Measurements from ENCODE around the gene CD300C. TPM values are rescaled to one million over a fixed set of nuclear protein-coding genes. Genes with fewer than 3 reads are reported as not detected.
"Not testable (repeated sequence)": the region's sequence is repeated elsewhere in the genome, so short reads cannot be mapped to it uniquely, and the experiment has no call there.

The CD300C gene
- total RNA-seq, 1 donor from 2014 or later: 0.27 TPM

GRCh38 chr17:74520790-74521480 is 25.0 kb downstream of the CD300C start:
- H3K9me3 ChIP-seq (ENCODE audit: insufficient read depth, low read depth, low read length): peaks cover 3% of the 10 kb centered on the region
- no peak overlapping the region for H3K9ac ChIP-seq (ENCODE audit: low read length)
- H3K36me3 Mint-ChIP-seq (ENCODE audit: low read depth, unreplicated experiment): no peaks in the 10 kb centered on the region
- H3K9me3 Mint-ChIP-seq (ENCODE audit: unreplicated experiment): peaks cover 13% of the 10 kb centered on the region
- TF ChIP-seq EZH2 (IDR thresholded peaks at IDR 0.05; ENCODE audit: insufficient read depth, low read length): no peak
- TF ChIP-seq, protein P1, sequence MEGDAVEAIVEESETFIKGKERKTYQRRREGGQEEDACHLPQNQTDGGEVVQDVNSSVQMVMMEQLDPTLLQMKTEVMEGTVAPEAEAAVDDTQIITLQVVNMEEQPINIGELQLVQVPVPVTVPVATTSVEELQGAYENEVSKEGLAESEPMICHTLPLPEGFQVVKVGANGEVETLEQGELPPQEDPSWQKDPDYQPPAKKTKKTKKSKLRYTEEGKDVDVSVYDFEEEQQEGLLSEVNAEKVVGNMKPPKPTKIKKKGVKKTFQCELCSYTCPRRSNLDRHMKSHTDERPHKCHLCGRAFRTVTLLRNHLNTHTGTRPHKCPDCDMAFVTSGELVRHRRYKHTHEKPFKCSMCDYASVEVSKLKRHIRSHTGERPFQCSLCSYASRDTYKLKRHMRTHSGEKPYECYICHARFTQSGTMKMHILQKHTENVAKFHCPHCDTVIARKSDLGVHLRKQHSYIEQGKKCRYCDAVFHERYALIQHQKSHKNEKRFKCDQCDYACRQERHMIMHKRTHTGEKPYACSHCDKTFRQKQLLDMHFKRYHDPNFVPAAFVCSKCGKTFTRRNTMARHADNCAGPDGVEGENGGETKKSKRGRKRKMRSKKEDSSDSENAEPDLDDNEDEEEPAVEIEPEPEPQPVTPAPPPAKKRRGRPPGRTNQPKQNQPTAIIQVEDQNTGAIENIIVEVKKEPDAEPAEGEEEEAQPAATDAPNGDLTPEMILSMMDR (IDR thresholded peaks at IDR 0.05; ENCODE audit: insufficient read depth, low read depth, low read length): no peak
- H3K4me1 ChIP-seq (ENCODE audit: insufficient read depth, low read length): no peaks in the 10 kb centered on the region
- H3K4me3 Mint-ChIP-seq (ENCODE audit: unreplicated experiment): no peak overlapping the region
- FAIRE-seq: no peak
- H2AFZ ChIP-seq (ENCODE audit: low read depth, low read length): no peak overlapping the region
- peak; percentile 9 for DNase-seq (ENCODE audit: low read depth)
- H3K27ac ChIP-seq (ENCODE audit: low read depth, low read length): no peak overlapping the region
- H3K36me3 ChIP-seq (ENCODE audit: insufficient read depth, low read length): no peaks in the 10 kb centered on the region
- no peak overlapping the region for H3K4me3 ChIP-seq (ENCODE audit: insufficient read depth, low read depth, low read length)
- peaks cover 51% of the 10 kb centered on the region for H3K27me3 Mint-ChIP-seq (ENCODE audit: low read depth, unreplicated experiment)
- H3K27ac Mint-ChIP-seq (ENCODE audit: unreplicated experiment): no peak overlapping the region
- H4K20me1 ChIP-seq (ENCODE audit: insufficient read depth, low read length): no peaks in the 10 kb centered on the region
- H3K4me2 ChIP-seq (ENCODE audit: low read length): no peak overlapping the region
- no peaks in the 10 kb centered on the region for H3K79me2 ChIP-seq (ENCODE audit: insufficient read depth, low read length)
- H3K27me3 ChIP-seq (ENCODE audit: insufficient read depth, low read length): no peaks in the 10 kb centered on the region
- H3K4me1 Mint-ChIP-seq (ENCODE audit: low read depth, unreplicated experiment): no peaks in the 10 kb centered on the region

GRCh38 chr17:74520016-74520434 is 25.9 kb downstream of the CD300C start:
- Histone ChIP-seq H3K27me3 (ENCODE audit: insufficient read depth, low read length) (no peaks in the 10 kb centered on the region), H3K4me1 (ENCODE audit: insufficient read depth, low read length) (no peaks in the 10 kb centered on the region), H4K20me1 (ENCODE audit: insufficient read depth, low read length) (no peaks in the 10 kb centered on the region), H3K4me2 (ENCODE audit: low read length) (no peak overlapping the region), H3K36me3 (ENCODE audit: insufficient read depth, low read length) (no peaks in the 10 kb centered on the region), H3K27ac (ENCODE audit: low read depth, low read length) (no peak overlapping the region), H3K79me2 (ENCODE audit: insufficient read depth, low read length) (no peaks in the 10 kb centered on the region), H3K4me3 (ENCODE audit: insufficient read depth, low read depth, low read length) (no peak overlapping the region), H3K9me3 (ENCODE audit: insufficient read depth, low read depth, low read length) (peaks cover 4% of the 10 kb centered on the region), H3K9ac (ENCODE audit: low read length) (no peak overlapping the region), H2AFZ (ENCODE audit: low read depth, low read length) (no peak overlapping the region)
- H3K27me3 Mint-ChIP-seq (ENCODE audit: low read depth, unreplicated experiment): peaks cover 53% of the 10 kb centered on the region
- peaks cover 13% of the 10 kb centered on the region for H3K9me3 Mint-ChIP-seq (ENCODE audit: unreplicated experiment)
- DNase-seq (ENCODE audit: low read depth): no peak
- H3K27ac Mint-ChIP-seq (ENCODE audit: unreplicated experiment): no peak overlapping the region
- no peak for FAIRE-seq
- no peak overlapping the region for H3K4me3 Mint-ChIP-seq (ENCODE audit: unreplicated experiment)
- no peaks in the 10 kb centered on the region for H3K4me1 Mint-ChIP-seq (ENCODE audit: low read depth, unreplicated experiment)
- TF ChIP-seq EZH2 (IDR thresholded peaks at IDR 0.05; ENCODE audit: insufficient read depth, low read length): no peak
- TF ChIP-seq, protein P1 (IDR thresholded peaks at IDR 0.05; ENCODE audit: insufficient read depth, low read depth, low read length): no peak
- H3K36me3 Mint-ChIP-seq (ENCODE audit: low read depth, unreplicated experiment): no peaks in the 10 kb centered on the region

- H3K9ac ChIP-seq (ENCODE audit: low read length); FAIRE-seq; DNase-seq (ENCODE audit: low read depth); H3K4me1 Mint-ChIP-seq (ENCODE audit: low read depth, unreplicated experiment); H3K27ac ChIP-seq (ENCODE audit: low read depth, low read length); H3K27me3 ChIP-seq (ENCODE audit: insufficient read depth, low read length); H3K36me3 ChIP-seq (ENCODE audit: insufficient read depth, low read length); H4K20me1 ChIP-seq (ENCODE audit: insufficient read depth, low read length); H3K27ac Mint-ChIP-seq (ENCODE audit: unreplicated experiment); H3K4me2 ChIP-seq (ENCODE audit: low read length); H2AFZ ChIP-seq (ENCODE audit: low read depth, low read length); H3K4me3 ChIP-seq (ENCODE audit: insufficient read depth, low read depth, low read length); H3K79me2 ChIP-seq (ENCODE audit: insufficient read depth, low read length); H3K4me3 Mint-ChIP-seq (ENCODE audit: unreplicated experiment); H3K36me3 Mint-ChIP-seq (ENCODE audit: low read depth, unreplicated experiment); H3K4me1 ChIP-seq (ENCODE audit: insufficient read depth, low read length): not testable (repeated sequence)
- peaks cover 40% of the 10 kb centered on the region for H3K27me3 Mint-ChIP-seq (ENCODE audit: low read depth, unreplicated experiment)
- H3K9me3 ChIP-seq (ENCODE audit: insufficient read depth, low read depth, low read length): peaks cover 17% of the 10 kb centered on the region
- peaks cover 22% of the 10 kb centered on the region for H3K9me3 Mint-ChIP-seq (ENCODE audit: unreplicated experiment)
Measured at GRCh38 chr17:74518413-74518981, 27.4 kb downstream of the CD300C start.

All from astrocyte (in vitro differentiated cells and primary cell).